Measurements from ENCODE around the gene LRRN4. TPM values are rescaled to one million over a fixed set of nuclear protein-coding genes. Genes with fewer than 3 reads are reported as not detected.

LRRN4 gene
- total RNA-seq, 1 donor from 2014 or later, result 76.6 TPM

DNA sequence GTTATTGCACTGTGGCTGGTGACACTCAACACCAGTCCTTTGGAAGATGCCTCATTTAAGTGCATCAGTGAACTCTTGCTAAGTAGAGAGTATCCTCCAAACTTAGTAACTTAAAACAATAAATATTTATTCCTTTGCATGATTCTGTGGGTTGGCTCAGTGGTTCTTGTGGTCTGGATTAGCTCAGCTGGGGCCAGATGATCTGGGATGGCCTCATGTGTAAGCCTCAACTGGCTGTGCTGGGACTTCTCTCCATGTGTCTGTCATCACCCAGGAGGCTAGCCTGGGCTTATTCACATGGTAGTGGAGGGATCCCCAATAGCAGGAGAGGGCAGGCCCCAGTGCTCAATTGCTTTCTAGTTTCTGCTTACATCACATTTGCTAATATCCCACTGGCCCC, 8.3 kb downstream of the LRRN4 start:
- Histone ChIP-seq H3K27ac (no peak overlapping the region), H3K36me3 (peaks cover 10% of the 10 kb centered on the region), H3K4me3 (no peak overlapping the region), H3K27me3 (no peaks in the 10 kb centered on the region), H3K9me3 (no peaks in the 10 kb centered on the region), H3K4me1 (no peaks in the 10 kb centered on the region)
- no peak for ATAC-seq
- intact Hi-C loops (cut with DNase I), result no loop called here
- DNase-seq, result no peak
- TF ChIP-seq, protein P1, sequence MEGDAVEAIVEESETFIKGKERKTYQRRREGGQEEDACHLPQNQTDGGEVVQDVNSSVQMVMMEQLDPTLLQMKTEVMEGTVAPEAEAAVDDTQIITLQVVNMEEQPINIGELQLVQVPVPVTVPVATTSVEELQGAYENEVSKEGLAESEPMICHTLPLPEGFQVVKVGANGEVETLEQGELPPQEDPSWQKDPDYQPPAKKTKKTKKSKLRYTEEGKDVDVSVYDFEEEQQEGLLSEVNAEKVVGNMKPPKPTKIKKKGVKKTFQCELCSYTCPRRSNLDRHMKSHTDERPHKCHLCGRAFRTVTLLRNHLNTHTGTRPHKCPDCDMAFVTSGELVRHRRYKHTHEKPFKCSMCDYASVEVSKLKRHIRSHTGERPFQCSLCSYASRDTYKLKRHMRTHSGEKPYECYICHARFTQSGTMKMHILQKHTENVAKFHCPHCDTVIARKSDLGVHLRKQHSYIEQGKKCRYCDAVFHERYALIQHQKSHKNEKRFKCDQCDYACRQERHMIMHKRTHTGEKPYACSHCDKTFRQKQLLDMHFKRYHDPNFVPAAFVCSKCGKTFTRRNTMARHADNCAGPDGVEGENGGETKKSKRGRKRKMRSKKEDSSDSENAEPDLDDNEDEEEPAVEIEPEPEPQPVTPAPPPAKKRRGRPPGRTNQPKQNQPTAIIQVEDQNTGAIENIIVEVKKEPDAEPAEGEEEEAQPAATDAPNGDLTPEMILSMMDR (IDR thresholded peaks at IDR 0.05), result no peak

DNA sequence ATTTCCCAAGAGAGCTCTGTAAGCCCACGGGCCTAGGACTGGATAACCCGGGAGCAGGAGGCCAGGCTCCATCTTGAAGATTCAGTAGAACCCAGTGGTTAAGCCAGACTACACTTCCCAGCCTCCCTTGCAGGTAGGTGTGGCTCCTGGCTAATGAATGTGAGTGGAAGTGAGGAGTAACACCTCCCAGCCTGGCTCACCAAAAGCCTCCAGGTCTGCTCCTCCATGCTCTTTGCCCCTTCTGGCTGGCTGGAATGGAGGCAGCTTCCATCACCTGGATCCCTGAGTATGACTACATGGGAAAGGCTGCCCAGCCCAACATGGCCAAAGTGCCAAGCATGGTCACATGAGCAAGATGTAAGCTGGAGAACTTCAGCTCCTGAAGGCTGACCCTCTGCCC, 9.7 kb downstream of the LRRN4 start:
- H3K4me1 ChIP-seq, result no peaks in the 10 kb centered on the region
- H3K36me3 ChIP-seq, result peaks cover 25% of the 10 kb centered on the region
- intact Hi-C loops (cut with DNase I), result no loop called here
- H3K4me3 ChIP-seq, result no peak overlapping the region
- H3K27me3 ChIP-seq, result no peaks in the 10 kb centered on the region
- TF ChIP-seq, protein P1 (IDR thresholded peaks at IDR 0.05), result no peak
- no peaks in the 10 kb centered on the region for H3K9me3 ChIP-seq
- no peak for DNase-seq
- H3K27ac ChIP-seq, result no peak overlapping the region
- peak; percentile 20 for ATAC-seq

DNA sequence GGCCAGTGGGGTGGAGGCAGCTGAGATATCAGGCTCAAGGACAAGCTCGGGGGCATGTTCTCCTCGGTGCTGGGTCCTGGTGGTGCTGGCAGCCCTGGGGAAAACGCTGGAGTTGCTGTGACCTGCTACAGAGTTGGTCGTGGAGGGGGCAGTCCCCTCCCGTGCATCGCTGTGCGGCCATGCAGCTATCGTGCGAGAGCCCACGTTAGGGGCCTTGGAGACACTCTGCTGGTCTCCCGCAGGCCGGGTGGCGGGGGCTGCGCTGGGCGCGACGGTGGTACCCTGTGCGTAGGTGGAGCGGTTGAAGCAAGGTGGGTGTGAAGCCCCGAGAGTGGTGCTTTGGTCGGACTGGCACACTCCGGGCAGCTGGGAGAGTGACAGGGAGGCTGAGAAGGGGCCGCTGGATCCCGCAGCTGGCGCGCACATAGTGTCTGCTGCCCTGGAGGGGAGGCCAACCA, 12.0 kb downstream of the LRRN4 start:
- ATAC-seq (peak; percentile 30), DNase-seq (no peak)
- H3K27me3 ChIP-seq, result no peaks in the 10 kb centered on the region
- no peaks in the 10 kb centered on the region for H3K9me3 ChIP-seq
- intact Hi-C loops (cut with DNase I), result no loop called here
- peaks cover 45% of the 10 kb centered on the region for H3K36me3 ChIP-seq
- H3K4me3 ChIP-seq, result no peak overlapping the region
- no peak overlapping the region for H3K27ac ChIP-seq
- TF ChIP-seq, protein P1 (IDR thresholded peaks at IDR 0.05), result no peak
- H3K4me1 ChIP-seq, result no peaks in the 10 kb centered on the region

DNA sequence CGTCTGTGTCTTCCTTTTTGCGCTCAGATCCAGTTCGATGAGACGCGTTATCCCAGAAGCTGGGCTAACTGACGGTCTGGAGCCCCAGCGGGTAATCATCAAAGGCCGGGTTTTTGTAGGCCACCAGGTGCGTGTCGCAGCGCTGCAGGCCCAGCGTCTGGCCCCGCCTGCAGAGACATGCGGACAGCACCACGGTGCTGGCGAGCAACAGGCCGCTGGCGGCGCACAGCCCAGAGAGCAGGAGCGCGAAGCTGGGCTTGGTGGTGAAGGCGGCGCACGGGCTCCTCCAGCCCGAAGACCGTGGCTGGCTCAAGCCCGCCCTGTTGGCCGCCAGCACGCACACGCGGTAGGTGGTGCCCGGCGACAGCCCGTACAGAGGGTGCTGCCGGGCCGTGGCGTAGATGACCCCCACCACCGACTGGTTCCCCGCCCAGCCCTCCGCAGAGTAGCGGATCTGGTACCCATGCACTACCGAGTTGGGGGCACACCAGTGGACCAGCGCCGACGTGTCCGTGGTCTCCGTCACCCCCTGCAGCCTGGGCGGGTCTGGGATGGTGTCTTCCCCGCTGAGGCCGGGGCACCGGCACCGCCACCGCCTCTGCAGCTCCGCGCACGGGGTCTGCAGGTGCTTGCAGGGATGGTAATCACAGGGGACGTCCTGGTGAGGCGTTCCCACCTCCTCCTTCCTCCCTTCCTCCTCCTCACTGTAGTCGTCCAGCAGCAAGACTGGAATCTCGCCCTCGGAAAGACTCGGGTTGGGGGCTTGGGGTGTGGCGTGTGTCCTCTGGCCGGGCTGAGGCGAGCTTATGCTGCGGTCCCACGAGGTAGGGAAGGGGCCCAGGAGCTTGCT, 12.7 kb downstream of the LRRN4 start:
- peaks cover 52% of the 10 kb centered on the region for H3K36me3 ChIP-seq
- ATAC-seq, result peak; percentile 19
- intact Hi-C loops (cut with DNase I), result no loop called here

DNA sequence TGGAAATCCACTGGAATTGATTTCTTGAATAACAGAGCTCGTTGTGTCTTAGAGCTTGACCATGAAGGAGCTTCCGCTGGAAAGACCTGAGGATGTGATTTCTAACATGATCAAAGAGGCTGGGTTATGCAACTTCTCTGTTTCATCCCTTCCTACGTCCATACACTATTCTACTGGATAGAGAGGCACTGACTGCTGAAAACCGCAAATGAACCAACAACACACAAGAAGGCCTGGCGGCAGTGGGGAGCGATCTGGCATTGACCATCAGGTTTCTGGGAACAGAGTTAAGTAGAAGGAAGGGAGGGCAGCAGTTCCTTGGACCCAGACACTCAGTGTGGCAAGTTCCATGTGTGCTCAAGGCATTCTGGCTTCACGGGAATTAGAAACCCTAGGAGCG, 13.3 kb downstream of the LRRN4 start:
- intact Hi-C loops (cut with DNase I), result no loop called here
- peaks cover 58% of the 10 kb centered on the region for H3K36me3 ChIP-seq
- TF ChIP-seq, protein P1 (IDR thresholded peaks at IDR 0.05), result no peak

More for the DNA sequence above, 12.7 kb downstream of the LRRN4 start:
- no peaks in the 10 kb centered on the region for H3K27me3 ChIP-seq
- TF ChIP-seq, protein P1 (IDR thresholded peaks at IDR 0.05), result no peak
- no peaks in the 10 kb centered on the region for H3K9me3 ChIP-seq
- H3K4me3 ChIP-seq, result no peak overlapping the region
- no peak overlapping the region for H3K27ac ChIP-seq
- no peak for DNase-seq
- no peaks in the 10 kb centered on the region for H3K4me1 ChIP-seq

More for the DNA sequence above, 13.3 kb downstream of the LRRN4 start:
- H3K27ac ChIP-seq, result no peak overlapping the region
- no peak for ATAC-seq
- no peak overlapping the region for H3K4me3 ChIP-seq
- DNase-seq, result no peak
- H3K27me3 ChIP-seq, result no peaks in the 10 kb centered on the region
- no peaks in the 10 kb centered on the region for H3K9me3 ChIP-seq
- no peaks in the 10 kb centered on the region for H3K4me1 ChIP-seq
